NT2/D1 (cell line): ENCODE results near the gene RHBG.

Experiments
- DNase-seq: peaks from one replicate; pipeline ENCODE4 v3.0.0-alpha.2; 2011; ENCODE audit warnings: low read depth, low spot score
- H3K27me3 ChIP-seq: 2 replicates; pipeline ENCODE4 v1.6.0; 2011; ENCODE audit warnings: mild to moderate bottlenecking; ENCODE audit not compliant: insufficient read length, insufficient read depth
- H3K36me3 ChIP-seq: 2 replicates; pipeline ENCODE4 v1.6.1; 2011; ENCODE audit warnings: mild to moderate bottlenecking, low read length, mixed read lengths; ENCODE audit not compliant: insufficient read depth, insufficient read length
- H3K4me1 ChIP-seq: 2 replicates; pipeline ENCODE4 v1.5.1; 2011; ENCODE audit not compliant: insufficient read depth, insufficient read length
- H3K4me3 ChIP-seq: 2 replicates; pipeline ENCODE4 v1.5.1; 2011; ENCODE audit warnings: low read depth; ENCODE audit not compliant: insufficient read length
- H3K9ac ChIP-seq: 2 replicates; pipeline ENCODE4 v1.6.0; 2011; ENCODE audit warnings: low read depth; ENCODE audit not compliant: insufficient read length
- H3K9me3 ChIP-seq: 2 replicates; pipeline ENCODE4 v1.5.1; 2011; ENCODE audit warnings: mild to moderate bottlenecking, low read length; ENCODE audit not compliant: insufficient read depth
- SUZ12 ChIP-seq: IDR thresholded peaks from 2 replicates; pipeline ENCODE4 v1.6.1; 2011; ENCODE audit not compliant: insufficient read length, insufficient read depth; ENCODE audit errors: extremely low read depth
- YY1 ChIP-seq: IDR thresholded peaks from 2 replicates; pipeline ENCODE4 v1.6.1; 2011; ENCODE audit not compliant: insufficient read length, insufficient read depth
- ZNF274 ChIP-seq: IDR thresholded peaks from 2 replicates; pipeline ENCODE4 v1.6.1; 2011; ENCODE audit warnings: mild to moderate bottlenecking, low read depth, low read length

Gene RHBG

GRCh38 chr1:156372876-156373275 is 3.9 kb downstream of the RHBG start:
- Histone ChIP-seq H3K4me3 (no peak overlapping the region), H3K27me3 (peaks cover 7% of the 10 kb centered on the region)
- no peak for TF ChIP-seq SUZ12

GRCh38 chr1:156373546-156373945 is 4.5 kb downstream of the RHBG start:
- H3K9me3 ChIP-seq, result no peaks in the 10 kb centered on the region
- no peak for DNase-seq
- no peak overlapping the region for H3K4me3 ChIP-seq
- H3K4me1 ChIP-seq, result peaks cover 24% of the 10 kb centered on the region
- peaks cover 7% of the 10 kb centered on the region for H3K27me3 ChIP-seq
- H3K9ac ChIP-seq, result no peak overlapping the region
- no peaks in the 10 kb centered on the region for H3K36me3 ChIP-seq
- no peak for TF ChIP-seq YY1
- no peak for TF ChIP-seq SUZ12
- TF ChIP-seq ZNF274, result no peak

More at GRCh38 chr1:156372876-156373275, 3.9 kb downstream of the RHBG start:
- no peaks in the 10 kb centered on the region for H3K36me3 ChIP-seq
- DNase-seq, result no peak
- H3K9me3 ChIP-seq, result no peaks in the 10 kb centered on the region
- peaks cover 20% of the 10 kb centered on the region for H3K4me1 ChIP-seq
- no peak overlapping the region for H3K9ac ChIP-seq

GRCh38 chr1:156376146-156376545 is 7.1 kb downstream of the RHBG start:
- H3K4me1 ChIP-seq, result peaks cover 24% of the 10 kb centered on the region
- no peak overlapping the region for H3K9ac ChIP-seq
- H3K4me3 ChIP-seq, result no peak overlapping the region
- no peak for DNase-seq
- no peaks in the 10 kb centered on the region for H3K36me3 ChIP-seq
- peaks cover 1% of the 10 kb centered on the region for H3K27me3 ChIP-seq
- TF ChIP-seq ZNF274 (no peak), YY1 (no peak), SUZ12 (no peak)
- H3K9me3 ChIP-seq, result no peaks in the 10 kb centered on the region

- no peak for DNase-seq
- Histone ChIP-seq H3K9ac (no peak overlapping the region), H3K4me3 (no peak overlapping the region), H3K27me3 (peaks cover 6% of the 10 kb centered on the region), H3K36me3 (no peaks in the 10 kb centered on the region), H3K9me3 (no peaks in the 10 kb centered on the region), H3K4me1 (peaks cover 19% of the 10 kb centered on the region)
- TF ChIP-seq SUZ12, result no peak
Measured at GRCh38 chr1:156376958-156377919, 8.2 kb downstream of the RHBG start.

- peaks cover 19% of the 10 kb centered on the region for H3K4me1 ChIP-seq
- H3K36me3 ChIP-seq, result no peaks in the 10 kb centered on the region
- no peak overlapping the region for H3K4me3 ChIP-seq
- peaks cover 6% of the 10 kb centered on the region for H3K27me3 ChIP-seq
- peak overlapping the region; percentile 14 for H3K9ac ChIP-seq
- H3K9me3 ChIP-seq, result no peaks in the 10 kb centered on the region
- DNase-seq, result no peak
- no peak for TF ChIP-seq SUZ12
- no peak for TF ChIP-seq YY1
- no peak for TF ChIP-seq ZNF274
Measured at GRCh38 chr1:156378557-156378956, 9.5 kb downstream of the RHBG start.

GRCh38 chr1:156379420-156380165 is 10.6 kb downstream of the RHBG start:
- TF ChIP-seq SUZ12, result no peak
- no peak for TF ChIP-seq ZNF274
- no peak for TF ChIP-seq YY1
- Histone ChIP-seq H3K4me3 (no peak overlapping the region), H3K36me3 (no peaks in the 10 kb centered on the region), H3K9me3 (no peaks in the 10 kb centered on the region), H3K9ac (no peak overlapping the region), H3K4me1 (peaks cover 19% of the 10 kb centered on the region), H3K27me3 (peaks cover 11% of the 10 kb centered on the region)
- DNase-seq, result peak; percentile 84

GRCh38 chr1:156382561-156382960 is 13.6 kb downstream of the RHBG start:
- H3K36me3 ChIP-seq, result no peaks in the 10 kb centered on the region
- peaks cover 18% of the 10 kb centered on the region for H3K4me1 ChIP-seq
- no peak overlapping the region for H3K4me3 ChIP-seq
- H3K9ac ChIP-seq, result no peak overlapping the region
- peaks cover 36% of the 10 kb centered on the region for H3K27me3 ChIP-seq
- H3K9me3 ChIP-seq, result no peaks in the 10 kb centered on the region
- TF ChIP-seq YY1, result no peak
- no peak for TF ChIP-seq SUZ12
- TF ChIP-seq ZNF274, result no peak
- DNase-seq, result no peak
